Osteocyte (in vitro differentiated cells): ENCODE results near the gene LRRC57. TPM values are rescaled to one million over a fixed set of nuclear protein-coding genes. Genes with fewer than 3 reads are reported as not detected.

ENCODE experiments used
- DNase-seq: peaks from one replicate; pipeline ENCODE4 v3.0.0; 2021; ENCODE audit warnings: mixed read lengths; ENCODE audit not compliant: unreplicated experiment; ENCODE audit errors: extremely low spot score
- H3K27ac Mint-ChIP-seq: one replicate; pipeline ENCODE4 v1.8.0; 2021; ENCODE audit warnings: mild to moderate bottlenecking, mixed read lengths; ENCODE audit not compliant: unreplicated experiment
- H3K27me3 Mint-ChIP-seq: one replicate; pipeline ENCODE4 v1.8.0; 2021; ENCODE audit warnings: mixed read lengths; ENCODE audit not compliant: unreplicated experiment
- H3K36me3 Mint-ChIP-seq: one replicate; pipeline ENCODE4 v1.8.0; 2021; ENCODE audit warnings: mixed read lengths; ENCODE audit not compliant: unreplicated experiment
- H3K4me1 Mint-ChIP-seq: one replicate; pipeline ENCODE4 v1.8.0; 2021; ENCODE audit warnings: mixed read lengths; ENCODE audit not compliant: unreplicated experiment
- H3K4me3 Mint-ChIP-seq: one replicate; pipeline ENCODE4 v1.8.0; 2021; ENCODE audit warnings: mild to moderate bottlenecking, moderate library complexity, mixed read lengths; ENCODE audit not compliant: unreplicated experiment
- H3K9me3 Mint-ChIP-seq: one replicate; pipeline ENCODE4 v1.8.0; 2021; ENCODE audit warnings: mixed read lengths; ENCODE audit not compliant: unreplicated experiment
- CTCF ChIP-seq: fragments of 200-600 bp; sonication (generic); IDR thresholded peaks from 2 replicates; pipeline ENCODE4 v1.5.0; 2021; ENCODE audit warnings: antibody characterized with exemption, mild to moderate bottlenecking, moderate library complexity
- total RNA-seq: library from RNA; stranded (reverse); gene quantifications from 2 replicates; pipeline ENCODE4 v1.2.1, GENCODE V29; 2021

The LRRC57 gene
- total RNA-seq, 1 donor from 2014 or later = 38.9 TPM

GRCh38 chr15:42495361-42496212, 53.0 kb downstream of the LRRC57 start, which contains the start of gene SNAP23:
TSS of gene SNAP23 (plus strand) at chr15:42495634. CDS start at chr15:42511847, 16,213 bp downstream.
- peak within 1 kb of the TSS; percentile 100 for H3K4me3 Mint-ChIP-seq
- no peaks in the 10 kb centered on the region for H3K27me3 Mint-ChIP-seq
- no peak for TF ChIP-seq CTCF
- H3K9me3 Mint-ChIP-seq = no peaks in the 10 kb centered on the region
- H3K4me1 Mint-ChIP-seq = peaks cover 68% of the 10 kb centered on the region
- peak within 1 kb of the TSS; percentile 99 for H3K27ac Mint-ChIP-seq
- peak; percentile 98 for DNase-seq
- peaks cover 3% of the 10 kb centered on the region for H3K36me3 Mint-ChIP-seq

- H3K36me3 Mint-ChIP-seq = peaks cover 3% of the 10 kb centered on the region
- peak overlapping the region; percentile 99 for H3K27ac Mint-ChIP-seq
- peaks cover 65% of the 10 kb centered on the region for H3K4me1 Mint-ChIP-seq
- TF ChIP-seq CTCF = no peak
- H3K4me3 Mint-ChIP-seq = peak overlapping the region; percentile 100
- no peaks in the 10 kb centered on the region for H3K9me3 Mint-ChIP-seq
- DNase-seq = no peak
- no peaks in the 10 kb centered on the region for H3K27me3 Mint-ChIP-seq
These were observed 53.6 kb downstream of the LRRC57 start for GRCh38 chr15:42494998-42495360.

GRCh38 chr15:42493679-42494078, 54.9 kb downstream of the LRRC57 start:
- DNase-seq = no peak
- no peaks in the 10 kb centered on the region for H3K36me3 Mint-ChIP-seq
- H3K9me3 Mint-ChIP-seq = no peaks in the 10 kb centered on the region
- H3K27me3 Mint-ChIP-seq = no peaks in the 10 kb centered on the region
- H3K4me3 Mint-ChIP-seq = no peak overlapping the region
- peaks cover 59% of the 10 kb centered on the region for H3K4me1 Mint-ChIP-seq
- H3K27ac Mint-ChIP-seq = peak overlapping the region; percentile 99
- no peak for TF ChIP-seq CTCF

GRCh38 chr15:42491539-42492225, 56.9 kb downstream of the LRRC57 start:
- H3K9me3 Mint-ChIP-seq = no peaks in the 10 kb centered on the region
- TF ChIP-seq CTCF = no peak
- H3K4me3 Mint-ChIP-seq = peak overlapping the region; percentile 95
- peak overlapping the region; percentile 100 for H3K27ac Mint-ChIP-seq
- peaks cover 56% of the 10 kb centered on the region for H3K4me1 Mint-ChIP-seq
- no peak for DNase-seq
- no peaks in the 10 kb centered on the region for H3K36me3 Mint-ChIP-seq
- H3K27me3 Mint-ChIP-seq = no peaks in the 10 kb centered on the region
